ENCODE results near the gene CDH4.

Gene CDH4

GRCh38 chr20:61613917-61614705 is 362.1 kb downstream of the CDH4 start:
- DNase-seq (ENCODE audit: low spot score): no peak
- TF ChIP-seq, protein P1, sequence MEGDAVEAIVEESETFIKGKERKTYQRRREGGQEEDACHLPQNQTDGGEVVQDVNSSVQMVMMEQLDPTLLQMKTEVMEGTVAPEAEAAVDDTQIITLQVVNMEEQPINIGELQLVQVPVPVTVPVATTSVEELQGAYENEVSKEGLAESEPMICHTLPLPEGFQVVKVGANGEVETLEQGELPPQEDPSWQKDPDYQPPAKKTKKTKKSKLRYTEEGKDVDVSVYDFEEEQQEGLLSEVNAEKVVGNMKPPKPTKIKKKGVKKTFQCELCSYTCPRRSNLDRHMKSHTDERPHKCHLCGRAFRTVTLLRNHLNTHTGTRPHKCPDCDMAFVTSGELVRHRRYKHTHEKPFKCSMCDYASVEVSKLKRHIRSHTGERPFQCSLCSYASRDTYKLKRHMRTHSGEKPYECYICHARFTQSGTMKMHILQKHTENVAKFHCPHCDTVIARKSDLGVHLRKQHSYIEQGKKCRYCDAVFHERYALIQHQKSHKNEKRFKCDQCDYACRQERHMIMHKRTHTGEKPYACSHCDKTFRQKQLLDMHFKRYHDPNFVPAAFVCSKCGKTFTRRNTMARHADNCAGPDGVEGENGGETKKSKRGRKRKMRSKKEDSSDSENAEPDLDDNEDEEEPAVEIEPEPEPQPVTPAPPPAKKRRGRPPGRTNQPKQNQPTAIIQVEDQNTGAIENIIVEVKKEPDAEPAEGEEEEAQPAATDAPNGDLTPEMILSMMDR (IDR thresholded peaks at IDR 0.05; ENCODE audit: extremely low read depth, missing control alignments): no peak

GRCh38 chr20:61614706-61615100 is 362.6 kb downstream of the CDH4 start:
- TF ChIP-seq, protein P1 (IDR thresholded peaks at IDR 0.05; ENCODE audit: extremely low read depth, missing control alignments): no peak
- DNase-seq (ENCODE audit: low spot score): no peak

- TF ChIP-seq, protein P1 (IDR thresholded peaks at IDR 0.05; ENCODE audit: extremely low read depth, missing control alignments): no peak
- no peak for DNase-seq (ENCODE audit: low spot score)
Measured at GRCh38 chr20:61615806-61616205, 363.7 kb downstream of the CDH4 start.

GRCh38 chr20:61619751-61620150 is 367.7 kb downstream of the CDH4 start:
- TF ChIP-seq, protein P1 (IDR thresholded peaks at IDR 0.05; ENCODE audit: extremely low read depth, missing control alignments): no peak
- no peak for DNase-seq (ENCODE audit: low spot score)

DNA sequence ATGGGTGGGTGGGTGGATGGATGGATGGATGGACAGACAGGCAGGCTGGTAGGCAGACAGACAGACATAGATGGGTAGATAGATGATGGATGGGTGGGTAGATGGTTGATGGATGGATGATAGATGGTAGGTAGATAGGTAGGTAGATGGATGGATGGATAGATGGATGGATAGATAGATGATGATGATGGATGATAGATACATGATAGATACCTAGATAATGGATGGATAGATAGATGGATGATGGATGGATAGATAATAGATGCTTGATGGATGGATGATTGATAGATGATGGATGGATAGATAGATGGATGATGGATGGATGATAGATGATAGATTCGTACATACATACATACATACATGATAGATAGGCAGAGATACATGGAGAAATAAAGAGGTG is 368.1 kb downstream of the CDH4 start:
- TF ChIP-seq, protein P1 (IDR thresholded peaks at IDR 0.05; ENCODE audit: extremely low read depth, missing control alignments): no peak
- no peak for DNase-seq (ENCODE audit: low spot score)

- no peak for DNase-seq (ENCODE audit: low spot score)
- TF ChIP-seq, protein P1 (IDR thresholded peaks at IDR 0.05; ENCODE audit: extremely low read depth, missing control alignments): no peak
Measured at GRCh38 chr20:61621035-61621730, 369.1 kb downstream of the CDH4 start.

DNA sequence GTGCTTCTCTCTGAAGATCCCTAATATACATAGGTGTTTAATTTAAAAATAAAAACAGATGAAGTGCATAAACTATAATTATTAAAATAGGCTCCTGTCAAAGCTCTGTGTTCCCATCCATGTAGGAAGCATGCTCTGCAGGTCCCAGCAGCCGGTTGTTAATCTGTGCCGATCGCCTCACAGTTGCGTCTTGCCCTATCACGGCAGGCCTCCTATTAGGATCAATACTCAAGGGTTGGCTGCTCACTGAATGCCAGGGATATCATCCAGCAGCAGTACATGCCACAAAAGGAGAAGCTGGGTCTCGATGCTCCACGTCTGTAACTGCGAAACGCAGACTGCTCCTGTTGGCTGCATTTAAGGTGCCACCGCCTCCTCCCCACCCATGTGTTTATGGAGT is 369.8 kb downstream of the CDH4 start:
- TF ChIP-seq, protein P1 (IDR thresholded peaks at IDR 0.05; ENCODE audit: extremely low read depth, missing control alignments): no peak
- DNase-seq (ENCODE audit: low spot score): no peak

Measured in GM20000 (cell line).